Breast epithelium (tissue), 3 donors: ENCODE results near the gene ADD2.

ENCODE experiments used
- POLR2A ChIP-seq: fragments of 450-650 bp; IDR thresholded peaks from one replicate; pipeline ENCODE4 v1.6.1; 2016; ENCODE audit warnings: antibody characterized with exemption, mild to moderate bottlenecking, moderate library complexity
- POLR2AphosphoS5 ChIP-seq, 3 donors: sonication (generic); formaldehyde crosslinking; IDR thresholded peaks; one replicate each; pipeline ENCODE4 v1.6.1; 2017; ENCODE audit warnings: antibody characterized with exemption in 3 of 3
- TF ChIP-seq, protein P1 (sequence below), 3 donors: fragments of 450-650 bp; IDR thresholded peaks; one replicate each; pipeline ENCODE4 v1.5.1; 2016 to 2017; ENCODE audit warnings: antibody characterized with exemption in 3 of 3, mild to moderate bottlenecking in 3 of 3, moderate library complexity in 3 of 3

DNA sequence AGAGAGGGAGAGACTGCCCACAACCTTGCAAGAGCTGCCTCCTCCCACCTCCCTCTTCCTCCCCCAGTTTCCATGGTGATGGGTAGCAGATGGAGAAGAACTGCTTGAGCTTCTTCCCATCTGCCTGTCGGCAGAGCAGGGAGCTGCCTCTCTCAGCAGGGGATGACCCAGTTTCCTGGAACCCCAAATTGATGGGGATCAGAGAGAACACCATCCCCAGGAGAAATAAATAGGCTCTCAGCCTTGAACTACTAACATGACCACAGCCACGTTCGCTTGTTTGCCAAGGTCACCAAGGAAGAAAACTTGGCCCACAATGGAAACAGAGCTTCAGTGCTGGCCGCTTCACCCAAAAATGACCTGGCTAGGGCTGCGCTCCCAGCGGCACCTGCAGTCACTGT, 82.2 kb downstream of the ADD2 start:
- TF ChIP-seq, protein P1, sequence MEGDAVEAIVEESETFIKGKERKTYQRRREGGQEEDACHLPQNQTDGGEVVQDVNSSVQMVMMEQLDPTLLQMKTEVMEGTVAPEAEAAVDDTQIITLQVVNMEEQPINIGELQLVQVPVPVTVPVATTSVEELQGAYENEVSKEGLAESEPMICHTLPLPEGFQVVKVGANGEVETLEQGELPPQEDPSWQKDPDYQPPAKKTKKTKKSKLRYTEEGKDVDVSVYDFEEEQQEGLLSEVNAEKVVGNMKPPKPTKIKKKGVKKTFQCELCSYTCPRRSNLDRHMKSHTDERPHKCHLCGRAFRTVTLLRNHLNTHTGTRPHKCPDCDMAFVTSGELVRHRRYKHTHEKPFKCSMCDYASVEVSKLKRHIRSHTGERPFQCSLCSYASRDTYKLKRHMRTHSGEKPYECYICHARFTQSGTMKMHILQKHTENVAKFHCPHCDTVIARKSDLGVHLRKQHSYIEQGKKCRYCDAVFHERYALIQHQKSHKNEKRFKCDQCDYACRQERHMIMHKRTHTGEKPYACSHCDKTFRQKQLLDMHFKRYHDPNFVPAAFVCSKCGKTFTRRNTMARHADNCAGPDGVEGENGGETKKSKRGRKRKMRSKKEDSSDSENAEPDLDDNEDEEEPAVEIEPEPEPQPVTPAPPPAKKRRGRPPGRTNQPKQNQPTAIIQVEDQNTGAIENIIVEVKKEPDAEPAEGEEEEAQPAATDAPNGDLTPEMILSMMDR (IDR thresholded peaks at IDR 0.05) = no peak
- TF ChIP-seq POLR2A = no peak
- TF ChIP-seq POLR2AphosphoS5 (IDR thresholded peaks at IDR 0.05) = no peak
